Tibial nerve (tissue), 4 donors: ENCODE data around the gene TMEFF2. TPM values are rescaled to one million over a fixed set of nuclear protein-coding genes. Genes with fewer than 3 reads are reported as not detected.

ENCODE experiments used
- DNase-seq, 2 donors: peaks; one replicate each; pipeline ENCODE4 v3.0.0-alpha.2; 2019; ENCODE audit warnings: low spot score in 2 of 2
- H3K27ac ChIP-seq, 4 donors: fragments of 200-600 bp; sonication (generic) in 3 of 4; one replicate each; pipeline ENCODE4 v1.5.1; 2017 to 2019; ENCODE audit warnings: mild to moderate bottlenecking in 1 of 4
- H3K27me3 ChIP-seq, 2 donors: fragments of 200-600 bp; sonication (generic) in 1 of 2; one replicate each; pipeline versions ENCODE4 v1.5.1 to v1.6.0; 2017 to 2019
- H3K36me3 ChIP-seq, 3 donors: fragments of 200-600 bp; sonication (generic); one replicate each; pipeline ENCODE4 v1.5.1; 2018 to 2019
- H3K4me1 ChIP-seq, 4 donors: fragments of 200-600 bp; sonication (generic) in 3 of 4; one replicate each; pipeline ENCODE4 v1.5.1; 2017 to 2019
- H3K4me3 ChIP-seq, 4 donors: fragments of 200-600 bp; sonication (generic) in 3 of 4; one replicate each; pipeline ENCODE4 v1.5.1; 2017 to 2019; ENCODE audit warnings: mild to moderate bottlenecking in 1 of 4, moderate library complexity in 1 of 4
- H3K9me3 ChIP-seq, 4 donors: fragments of 200-600 bp; sonication (generic) in 3 of 4; one replicate each; pipeline ENCODE4 v1.5.1; 2017 to 2019
- EP300 ChIP-seq, 2 donors: sonication (generic); formaldehyde crosslinking; IDR thresholded peaks; one replicate each; pipeline ENCODE4 v1.6.1; 2017; ENCODE audit warnings: antibody characterized with exemption in 2 of 2, mild to moderate bottlenecking in 1 of 2
- POLR2A ChIP-seq, 2 donors: fragments of 450-650 bp; IDR thresholded peaks; one replicate each; pipeline ENCODE4 v1.6.1; 2017; ENCODE audit warnings: antibody characterized with exemption in 2 of 2, mild to moderate bottlenecking in 2 of 2, moderate library complexity in 2 of 2
- WGBS, 2 donors: methylation state at CpG; one replicate each; pipeline ENCODE4 v1.1.5; 2018; 5-methylcytosine and 5-hydroxymethylcytosine counted together
- total RNA-seq, 4 donors: library from RNA; depleted of rRNA; stranded (reverse); fragments of >200 nt; gene quantifications; one replicate each; pipeline ENCODE4 v1.1.0, GENCODE V29; 2016
- TF ChIP-seq, protein P1 (sequence below), 5 experiments: fragments of 200-600 bp in 3 of 5; fragments of 450-650 bp in 2 of 5; sonication (generic) in 3 of 5; IDR thresholded peaks; one replicate each; pipeline ENCODE4 v1.5.1; 2016 to 2019; ENCODE audit warnings: antibody characterized with exemption in 5 of 5, mild to moderate bottlenecking in 3 of 5, moderate library complexity in 2 of 5

TMEFF2 gene
- total RNA-seq, 4 donors from 2014 or later, result not detected

DNA sequence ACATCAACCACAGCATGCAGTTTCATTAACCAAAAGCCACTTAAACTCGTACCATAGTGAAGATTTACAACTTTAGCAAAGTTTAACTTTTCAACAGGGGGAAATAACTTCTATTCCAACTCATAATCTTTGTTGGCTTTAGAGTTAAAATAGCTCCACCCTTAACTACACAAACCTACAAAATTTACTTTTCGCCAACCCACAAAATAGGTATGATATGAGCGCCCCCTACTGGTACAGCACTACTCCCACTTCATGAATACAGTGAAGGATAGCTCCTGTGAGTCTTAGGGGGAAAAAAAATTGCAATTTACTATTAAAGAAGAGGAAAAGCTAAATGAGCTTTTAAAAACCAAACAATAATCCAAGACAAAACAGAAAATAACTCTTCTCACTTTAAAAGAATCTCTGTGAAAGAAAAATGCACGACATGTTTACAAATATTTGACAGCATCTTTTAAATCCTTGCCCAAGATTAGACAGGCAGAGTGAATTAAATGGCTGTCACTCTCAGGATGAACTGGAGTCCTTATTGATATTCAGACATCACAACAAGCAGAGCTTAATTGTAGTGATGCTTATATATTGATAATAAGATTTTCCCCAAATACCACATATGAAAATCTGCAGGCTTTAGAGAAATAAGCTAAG is 32.2 kb downstream of the TMEFF2 start:
- TF ChIP-seq, protein P1, sequence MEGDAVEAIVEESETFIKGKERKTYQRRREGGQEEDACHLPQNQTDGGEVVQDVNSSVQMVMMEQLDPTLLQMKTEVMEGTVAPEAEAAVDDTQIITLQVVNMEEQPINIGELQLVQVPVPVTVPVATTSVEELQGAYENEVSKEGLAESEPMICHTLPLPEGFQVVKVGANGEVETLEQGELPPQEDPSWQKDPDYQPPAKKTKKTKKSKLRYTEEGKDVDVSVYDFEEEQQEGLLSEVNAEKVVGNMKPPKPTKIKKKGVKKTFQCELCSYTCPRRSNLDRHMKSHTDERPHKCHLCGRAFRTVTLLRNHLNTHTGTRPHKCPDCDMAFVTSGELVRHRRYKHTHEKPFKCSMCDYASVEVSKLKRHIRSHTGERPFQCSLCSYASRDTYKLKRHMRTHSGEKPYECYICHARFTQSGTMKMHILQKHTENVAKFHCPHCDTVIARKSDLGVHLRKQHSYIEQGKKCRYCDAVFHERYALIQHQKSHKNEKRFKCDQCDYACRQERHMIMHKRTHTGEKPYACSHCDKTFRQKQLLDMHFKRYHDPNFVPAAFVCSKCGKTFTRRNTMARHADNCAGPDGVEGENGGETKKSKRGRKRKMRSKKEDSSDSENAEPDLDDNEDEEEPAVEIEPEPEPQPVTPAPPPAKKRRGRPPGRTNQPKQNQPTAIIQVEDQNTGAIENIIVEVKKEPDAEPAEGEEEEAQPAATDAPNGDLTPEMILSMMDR (IDR thresholded peaks at IDR 0.05), result peak; percentile 75 to 91 (median 88)
- no peak for TF ChIP-seq EP300 (IDR thresholded peaks at IDR 0.05)
- no peak for TF ChIP-seq POLR2A (IDR thresholded peaks at IDR 0.05)
- peaks cover 0 to 5% (median 0%) of the 10 kb centered on the region in 4 donors for H3K4me1 ChIP-seq
- no peaks in the 10 kb centered on the region for H3K9me3 ChIP-seq
- H3K36me3 ChIP-seq, result no peaks in the 10 kb centered on the region
- WGBS, 2 donors, result 17 to 20% methylated on average over 4 of the region's 4 CpGs
- no peaks in the 10 kb centered on the region for H3K27me3 ChIP-seq
- DNase-seq, result peak; percentile 38 to 92
- no peak overlapping the region for H3K27ac ChIP-seq
- peak overlapping the region in 1 of 4 donors; percentile 8 for H3K4me3 ChIP-seq

DNA sequence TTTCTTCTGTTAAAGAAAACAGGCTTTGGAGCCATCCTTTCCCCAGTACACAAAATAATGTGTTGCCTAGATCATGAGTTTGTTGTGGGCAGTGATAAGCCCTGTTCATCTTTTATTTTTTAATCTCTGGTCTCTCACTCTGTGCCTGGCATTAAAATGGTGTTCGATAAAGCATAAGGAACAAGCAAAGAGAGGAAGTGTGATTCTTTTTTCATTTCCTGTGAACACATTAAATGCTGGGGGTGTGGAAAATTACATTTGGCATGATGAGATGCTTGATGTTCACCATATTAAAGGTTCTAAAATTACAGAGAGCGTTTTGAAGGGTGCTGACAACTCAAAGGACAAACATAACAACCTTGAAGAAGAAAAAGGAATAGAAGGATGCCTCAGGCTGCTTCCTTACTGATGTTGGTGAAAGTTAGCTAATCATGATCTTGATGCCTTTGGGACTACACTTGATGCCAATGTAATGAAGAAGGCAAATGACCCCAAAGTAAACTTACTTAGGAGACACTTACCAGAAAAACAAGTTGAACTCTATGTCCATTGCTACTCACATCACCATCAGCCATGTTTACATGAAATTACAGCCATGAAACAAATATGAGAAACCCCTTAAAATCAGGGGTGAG is 33.0 kb downstream of the TMEFF2 start:
- Histone ChIP-seq H3K36me3 (no peaks in the 10 kb centered on the region), H3K27ac (no peak overlapping the region), H3K4me3 (no peak overlapping the region), H3K9me3 (no peaks in the 10 kb centered on the region), H3K27me3 (no peaks in the 10 kb centered on the region), H3K4me1 (peaks cover 0 to 5% (median 0%) of the 10 kb centered on the region in 4 donors)
- TF ChIP-seq EP300 (IDR thresholded peaks at IDR 0.05) (no peak), POLR2A (IDR thresholded peaks at IDR 0.05) (no peak)
- TF ChIP-seq, protein P1 (IDR thresholded peaks at IDR 0.05), result no peak
- DNase-seq, result no peak
- 64 to 68% methylated on average over 2 of the region's 2 CpGs for WGBS, 2 donors

DNA sequence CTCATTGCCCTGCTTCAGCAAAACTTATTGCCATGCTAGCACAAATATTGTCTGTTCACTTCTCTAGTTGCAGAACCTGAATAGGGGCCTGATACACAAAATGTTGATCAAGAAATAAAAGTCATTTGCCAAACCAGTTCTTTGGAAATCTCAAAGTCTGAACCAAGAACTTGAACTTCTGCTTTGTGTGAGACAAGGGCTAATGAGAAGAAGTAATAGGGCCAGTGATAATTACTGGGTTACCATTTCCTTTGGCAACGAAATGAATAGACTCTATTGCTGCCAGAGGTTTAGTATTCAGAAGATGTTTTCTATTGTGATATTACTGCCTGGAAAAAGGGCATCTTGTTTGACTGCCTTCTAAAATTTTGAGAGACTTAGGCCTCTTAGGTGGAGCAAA is 35.0 kb downstream of the TMEFF2 start:
- 23 to 28% methylated on average over 1 of the region's 1 CpG for WGBS, 2 donors
- no peak for DNase-seq

DNA sequence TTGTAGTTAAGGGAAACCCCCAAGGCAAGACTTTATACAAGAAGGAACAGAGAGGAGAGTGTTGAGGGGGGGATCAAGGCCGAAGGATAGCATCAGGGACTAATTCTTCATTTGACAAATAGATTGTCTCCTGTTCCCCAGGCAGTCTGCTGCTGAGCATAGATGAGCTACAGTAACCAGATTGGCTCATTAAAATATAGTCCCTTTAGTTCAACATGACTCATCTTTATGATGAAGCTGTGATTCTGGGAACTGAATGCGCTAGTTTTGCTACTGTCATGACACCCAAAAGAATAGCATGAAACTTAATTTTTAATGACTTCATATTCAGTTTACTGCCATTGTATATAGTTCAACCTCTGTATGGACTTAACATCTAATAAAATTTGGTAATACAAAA is 35.5 kb downstream of the TMEFF2 start:
- no peaks in the 10 kb centered on the region for H3K36me3 ChIP-seq
- WGBS, 2 donors, result 86 to 88% methylated on average over 2 of the region's 2 CpGs
- H3K27me3 ChIP-seq, result no peaks in the 10 kb centered on the region
- no peak for DNase-seq
- H3K4me3 ChIP-seq, result no peak overlapping the region
- peaks cover 0 to 5% (median 0%) of the 10 kb centered on the region in 4 donors for H3K4me1 ChIP-seq
- no peak overlapping the region for H3K27ac ChIP-seq
- no peaks in the 10 kb centered on the region for H3K9me3 ChIP-seq
- TF ChIP-seq POLR2A (IDR thresholded peaks at IDR 0.05) (no peak), EP300 (IDR thresholded peaks at IDR 0.05) (no peak)
- TF ChIP-seq, protein P1 (IDR thresholded peaks at IDR 0.05), result no peak

More for the DNA sequence above, 35.0 kb downstream of the TMEFF2 start:
- no peak overlapping the region for H3K27ac ChIP-seq
- no peaks in the 10 kb centered on the region for H3K9me3 ChIP-seq
- no peak overlapping the region for H3K4me3 ChIP-seq
- no peak for TF ChIP-seq EP300 (IDR thresholded peaks at IDR 0.05)
- TF ChIP-seq, protein P1 (IDR thresholded peaks at IDR 0.05), result no peak
- TF ChIP-seq POLR2A (IDR thresholded peaks at IDR 0.05), result no peak
- peaks cover 0 to 5% (median 0%) of the 10 kb centered on the region in 4 donors for H3K4me1 ChIP-seq
- H3K27me3 ChIP-seq, result no peaks in the 10 kb centered on the region
- H3K36me3 ChIP-seq, result no peaks in the 10 kb centered on the region

DNA sequence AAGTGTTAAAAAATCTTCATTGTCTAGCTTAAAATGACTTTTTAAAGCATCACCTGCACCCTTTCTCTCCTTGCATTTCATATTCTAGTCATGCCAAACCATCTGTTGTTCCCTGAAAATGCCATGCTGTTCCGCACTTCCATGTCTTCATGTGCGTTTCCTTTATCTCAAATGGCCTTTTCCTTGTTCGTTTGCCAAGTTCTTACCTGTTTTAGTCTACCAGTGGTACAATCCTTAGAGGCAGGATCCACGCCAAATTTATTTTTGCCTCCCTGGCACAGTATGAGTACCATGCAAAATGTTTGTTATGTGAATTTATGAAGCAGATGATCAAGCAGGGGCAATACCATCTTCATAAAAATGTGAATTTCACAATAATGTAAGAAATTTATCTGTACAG is 37.0 kb downstream of the TMEFF2 start:
- Histone ChIP-seq H3K27me3 (no peaks in the 10 kb centered on the region), H3K27ac (no peak overlapping the region), H3K9me3 (no peaks in the 10 kb centered on the region), H3K4me1 (peaks cover 0 to 5% (median 0%) of the 10 kb centered on the region in 4 donors), H3K36me3 (no peaks in the 10 kb centered on the region), H3K4me3 (no peak overlapping the region)
- no peak for TF ChIP-seq EP300 (IDR thresholded peaks at IDR 0.05)
- TF ChIP-seq POLR2A (IDR thresholded peaks at IDR 0.05), result no peak
- TF ChIP-seq, protein P1 (IDR thresholded peaks at IDR 0.05), result no peak
- WGBS, 2 donors, result 88 to 93% methylated on average over 4 of the region's 4 CpGs
- DNase-seq, result no peak
